ENCODE measurements around the gene SYT13. TPM values are rescaled to one million over a fixed set of nuclear protein-coding genes. Genes with fewer than 3 reads are reported as not detected.

SYT13 gene
- total RNA-seq, 1 experiment from 2014 or later: 1.4 TPM

- ChIA-PET CTCF (interaction anchor here (1.3 to 1.8 kb wide), 2 partner anchors 9 to 10 kb away, joined by 3 to 6 read pairs; no protein-coding TSS in a partner anchor), POLR2A (no interaction called here), RAD21 (ENCODE audit: low non-redundant PET in 1 of 2, low total read pairs in 2 of 2, uncharacterized antibody in 2 of 2, unreplicated experiment in 2 of 2) (no interaction called here)
- Histone ChIP-seq H2AFZ (ENCODE audit: low read depth, low read length, poor library complexity, severe bottlenecking) (no peak overlapping the region), H3K36me3 (ENCODE audit: control insufficient read depth in 1 of 2, insufficient read depth in 2 of 2, low read length in 2 of 2) (no peaks in the 10 kb centered on the region), H3K9me3 (ENCODE audit: control insufficient read depth in 1 of 2, insufficient read depth in 1 of 2, low read depth in 1 of 2, low read length in 2 of 2) (no peaks in the 10 kb centered on the region), H3K27ac (ENCODE audit: low read depth, low read length) (no peak overlapping the region), H3K4me2 (ENCODE audit: low read length) (no peak overlapping the region), H3K4me1 (ENCODE audit: control insufficient read depth in 1 of 2, insufficient read depth in 2 of 2, low read length in 2 of 2) (no peaks in the 10 kb centered on the region), H3K27me3 (ENCODE audit: insufficient read depth, low read length) (no peaks in the 10 kb centered on the region), H3K79me2 (ENCODE audit: insufficient read depth, low read length) (no peaks in the 10 kb centered on the region), H4K20me1 (ENCODE audit: insufficient read depth) (no peaks in the 10 kb centered on the region), H3K9ac (ENCODE audit: low read length) (no peak overlapping the region), H3K4me3 (replicated peaks in 1 of 2; ENCODE audit: low read depth in 1 of 2, low read length in 2 of 2) (no peak overlapping the region), H3K9me2 (ENCODE audit: insufficient read depth) (no peaks in the 10 kb centered on the region)
- no peak for TF ChIP-seq CEBPB (IDR thresholded peaks at IDR 0.05; ENCODE audit: low read depth)
- TF ChIP-seq TCF7L2 (IDR thresholded peaks at IDR 0.05; ENCODE audit: borderline replicate concordance, extremely low read depth, insufficient read depth, insufficient read length): no peak
- no TSS peak for BruUV-seq (replicated peaks)
- DNase-seq (ENCODE audit: low read depth, low spot score): no peak
- intact Hi-C loops (cut with micrococcal nuclease): no loop called here
- ATAC-seq: no peak
Observed at GRCh38 chr11:45224766-45225165, 61.4 kb downstream of the SYT13 start.

- intact Hi-C loops (cut with micrococcal nuclease): no loop called here
- H3K9ac ChIP-seq (ENCODE audit: low read length): no peak overlapping the region
- H3K27me3 ChIP-seq (ENCODE audit: insufficient read depth, low read length): no peaks in the 10 kb centered on the region
- TF ChIP-seq FOSL1 (IDR thresholded peaks at IDR 0.05; ENCODE audit: low read depth) (no peak), ZNF274 (IDR thresholded peaks at IDR 0.05; ENCODE audit: low read depth, low read length) (no peak), EGR1 (IDR thresholded peaks at IDR 0.05; ENCODE audit: low read depth) (no peak), CEBPB (IDR thresholded peaks at IDR 0.05; ENCODE audit: low read depth) (no peak), RAD21 (IDR thresholded peaks at IDR 0.05; ENCODE audit: low read depth) (no peak), ZBTB33 (IDR thresholded peaks at IDR 0.05; ENCODE audit: extremely low read depth, insufficient replicate concordance, low read length) (no peak), REST (IDR thresholded peaks at IDR 0.05; ENCODE audit: low read depth) (no peak), EZH2phosphoT487 (IDR thresholded peaks at IDR 0.05; ENCODE audit: borderline replicate concordance) (no peak), SP1 (IDR thresholded peaks at IDR 0.05; ENCODE audit: low read depth) (no peak), TCF7L2 (IDR thresholded peaks at IDR 0.05; ENCODE audit: borderline replicate concordance, extremely low read depth, insufficient read depth, insufficient read length) (no peak), SIN3A (IDR thresholded peaks at IDR 0.05; ENCODE audit: low read depth) (no peak), CBX3 (IDR thresholded peaks at IDR 0.05; ENCODE audit: low read depth) (no peak), CTCF (IDR thresholded peaks at IDR 0.05 in 2 of 3, conservative IDR thresholded peaks at IDR 0.05 in 1 of 3; ENCODE audit: borderline replicate concordance in 1 of 3, insufficient read depth in 1 of 3, low read depth in 2 of 3, low read length in 2 of 3) (no peak)
Observed at GRCh38 chr11:45223496-45223895, 62.6 kb downstream of the SYT13 start.

More at GRCh38 chr11:45223496-45223895, 62.6 kb downstream of the SYT13 start:
- no peaks in the 10 kb centered on the region for H3K79me2 ChIP-seq (ENCODE audit: insufficient read depth, low read length)
- H2AFZ ChIP-seq (ENCODE audit: low read depth, low read length, poor library complexity, severe bottlenecking): no peak overlapping the region
- H3K9me3 ChIP-seq (ENCODE audit: control insufficient read depth in 1 of 2, insufficient read depth in 1 of 2, low read depth in 1 of 2, low read length in 2 of 2): no peaks in the 10 kb centered on the region
- ATAC-seq (no peak), DNase-seq (ENCODE audit: low read depth, low spot score) (no peak)
- BruUV-seq (replicated peaks): no TSS peak
- no peak overlapping the region for H3K27ac ChIP-seq (ENCODE audit: low read depth, low read length)
- ChIA-PET CTCF (interaction anchor here (1.8 kb wide), 1 partner anchor 10 kb away, joined by 6 read pairs; no protein-coding TSS in a partner anchor), POLR2A (no interaction called here), RAD21 (ENCODE audit: low non-redundant PET in 1 of 2, low total read pairs in 2 of 2, uncharacterized antibody in 2 of 2, unreplicated experiment in 2 of 2) (no interaction called here)
- no peak overlapping the region for H3K4me3 ChIP-seq (replicated peaks in 1 of 2; ENCODE audit: low read depth in 1 of 2, low read length in 2 of 2)
- H3K4me2 ChIP-seq (ENCODE audit: low read length): no peak overlapping the region
- H4K20me1 ChIP-seq (ENCODE audit: insufficient read depth): no peaks in the 10 kb centered on the region
- H3K9me2 ChIP-seq (ENCODE audit: insufficient read depth): no peaks in the 10 kb centered on the region
- H3K36me3 ChIP-seq (ENCODE audit: control insufficient read depth in 1 of 2, insufficient read depth in 2 of 2, low read length in 2 of 2): no peaks in the 10 kb centered on the region
- no peaks in the 10 kb centered on the region for H3K4me1 ChIP-seq (ENCODE audit: control insufficient read depth in 1 of 2, insufficient read depth in 2 of 2, low read length in 2 of 2)
